C4-2B (cell line): ENCODE measurements around the gene ZNF296.

Experiments
- H3K27ac ChIP-seq: fragments of 450-650 bp; 2 replicates; pipeline ENCODE4 v1.5.1; 2017
- ZFX ChIP-seq: fragments of 450-650 bp; IDR thresholded peaks from 2 replicates; pipeline ENCODE4 v1.6.1; 2017
- TF ChIP-seq, protein P1 (sequence below): fragments of 450-650 bp; conservative IDR thresholded peaks from 2 replicates; pipeline ENCODE4 v1.5.1; 2017; ENCODE audit warnings: mild to moderate bottlenecking

Gene ZNF296

DNA sequence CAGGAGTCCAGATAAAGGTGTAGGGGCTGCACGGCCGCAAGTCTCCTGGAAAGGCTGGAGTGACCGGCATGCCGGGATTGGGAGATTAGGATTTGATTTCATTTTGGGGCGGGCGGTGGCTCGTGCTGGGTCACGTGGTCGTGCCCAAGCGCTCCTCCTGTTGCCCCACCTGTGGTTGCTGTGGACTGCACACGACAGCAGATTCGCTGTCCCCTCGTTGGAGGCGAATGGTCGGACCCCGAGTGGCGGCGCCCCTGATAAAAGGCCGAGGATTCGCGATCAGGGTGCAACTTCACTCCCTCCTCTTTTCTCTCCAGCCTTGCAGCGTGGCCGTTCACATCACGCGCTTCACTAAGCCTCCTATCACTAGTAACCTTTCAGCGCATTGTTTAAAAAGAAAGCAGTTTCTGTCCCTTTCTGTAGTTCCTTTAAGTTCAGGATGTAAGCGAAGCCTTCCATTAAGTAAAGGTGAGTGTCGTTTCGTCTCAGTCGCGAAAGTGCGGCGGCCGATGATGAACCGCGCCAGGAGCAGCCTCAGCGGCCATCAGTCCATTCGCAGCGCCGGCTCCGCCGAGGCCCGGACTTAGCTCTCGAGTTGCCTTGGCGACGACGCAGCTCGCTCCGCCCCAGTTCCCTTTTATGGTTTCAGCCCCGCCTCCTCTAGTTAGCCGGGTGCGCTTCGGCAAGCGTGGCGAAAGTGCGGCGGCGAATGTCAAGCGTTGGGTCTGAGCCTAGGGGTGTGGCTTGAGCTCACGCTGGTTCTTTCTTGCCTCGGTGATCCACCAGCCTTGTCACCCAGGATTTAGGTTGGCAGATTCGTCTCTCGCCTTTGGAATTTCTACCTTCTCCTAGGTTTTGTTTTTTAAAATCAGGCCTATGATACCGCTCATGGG lies 15.0 kb upstream of the ZNF296 start:
- peak overlapping the region; percentile 83 for H3K27ac ChIP-seq
- TF ChIP-seq ZFX: no peak
- TF ChIP-seq, protein P1, sequence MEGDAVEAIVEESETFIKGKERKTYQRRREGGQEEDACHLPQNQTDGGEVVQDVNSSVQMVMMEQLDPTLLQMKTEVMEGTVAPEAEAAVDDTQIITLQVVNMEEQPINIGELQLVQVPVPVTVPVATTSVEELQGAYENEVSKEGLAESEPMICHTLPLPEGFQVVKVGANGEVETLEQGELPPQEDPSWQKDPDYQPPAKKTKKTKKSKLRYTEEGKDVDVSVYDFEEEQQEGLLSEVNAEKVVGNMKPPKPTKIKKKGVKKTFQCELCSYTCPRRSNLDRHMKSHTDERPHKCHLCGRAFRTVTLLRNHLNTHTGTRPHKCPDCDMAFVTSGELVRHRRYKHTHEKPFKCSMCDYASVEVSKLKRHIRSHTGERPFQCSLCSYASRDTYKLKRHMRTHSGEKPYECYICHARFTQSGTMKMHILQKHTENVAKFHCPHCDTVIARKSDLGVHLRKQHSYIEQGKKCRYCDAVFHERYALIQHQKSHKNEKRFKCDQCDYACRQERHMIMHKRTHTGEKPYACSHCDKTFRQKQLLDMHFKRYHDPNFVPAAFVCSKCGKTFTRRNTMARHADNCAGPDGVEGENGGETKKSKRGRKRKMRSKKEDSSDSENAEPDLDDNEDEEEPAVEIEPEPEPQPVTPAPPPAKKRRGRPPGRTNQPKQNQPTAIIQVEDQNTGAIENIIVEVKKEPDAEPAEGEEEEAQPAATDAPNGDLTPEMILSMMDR: no peak

DNA sequence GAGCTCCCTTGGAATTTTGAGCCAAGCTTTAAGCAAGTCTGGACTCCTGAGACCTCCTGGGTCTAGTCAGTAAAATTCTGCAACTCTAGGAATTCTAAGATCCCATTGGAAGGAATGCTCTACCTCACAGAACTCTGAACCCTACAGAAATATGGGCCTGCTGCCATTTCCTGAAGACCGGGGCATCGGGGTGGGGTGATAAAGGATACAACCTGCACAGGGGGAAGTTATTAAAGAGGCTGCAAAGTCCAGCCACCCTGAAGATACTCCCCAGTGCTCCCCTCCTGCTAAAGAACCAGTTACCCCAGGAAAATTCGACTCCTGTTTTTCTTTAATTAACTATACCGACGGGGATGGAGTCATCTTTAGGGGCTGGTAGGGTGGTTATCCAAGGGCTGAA lies 14.3 kb upstream of the ZNF296 start:
- TF ChIP-seq, protein P1: no peak
- no peak for TF ChIP-seq ZFX
- H3K27ac ChIP-seq: peak overlapping the region; percentile 83

DNA sequence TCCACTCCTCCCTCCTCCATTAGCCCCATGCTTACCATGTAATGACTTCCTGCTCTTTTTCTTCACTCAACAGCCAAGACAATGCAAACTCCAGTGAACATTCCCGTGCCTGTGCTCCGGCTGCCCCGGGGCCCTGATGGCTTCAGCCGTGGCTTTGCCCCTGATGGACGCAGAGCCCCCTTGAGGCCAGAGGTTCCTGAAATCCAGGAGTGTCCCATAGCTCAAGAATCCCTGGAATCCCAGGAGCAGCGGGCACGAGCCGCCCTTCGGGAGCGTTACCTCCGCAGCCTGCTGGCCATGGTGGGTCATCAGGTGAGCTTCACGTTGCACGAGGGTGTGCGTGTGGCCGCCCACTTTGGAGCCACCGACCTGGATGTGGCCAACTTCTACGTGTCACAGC lies 13.8 kb upstream of the ZNF296 start:
- TF ChIP-seq, protein P1: no peak
- TF ChIP-seq ZFX: no peak
- peak overlapping the region; percentile 83; the same call in 1 of the 2 replicates for H3K27ac ChIP-seq

DNA sequence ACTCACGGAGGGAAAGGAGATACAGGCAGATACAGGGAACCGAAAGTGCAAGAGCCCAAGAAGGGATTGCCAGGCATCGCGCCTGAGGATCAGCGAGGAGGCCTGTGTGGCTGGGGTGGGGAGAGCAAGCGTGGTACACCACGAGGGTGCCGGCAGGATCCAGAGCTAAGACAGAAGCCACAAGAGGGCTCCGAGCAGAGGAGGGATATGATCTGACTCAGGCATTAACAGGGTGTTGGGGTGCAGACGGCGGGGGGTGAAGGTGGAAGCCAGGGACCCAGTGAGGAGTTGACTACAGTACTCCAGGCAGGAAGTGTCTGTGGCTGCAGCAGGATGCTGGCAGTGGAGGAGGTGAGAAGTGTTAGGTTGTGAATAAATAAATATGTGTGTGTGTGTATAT lies 11.3 kb upstream of the ZNF296 start:
- no peak for TF ChIP-seq ZFX
- TF ChIP-seq, protein P1: no peak
- no peak overlapping the region for H3K27ac ChIP-seq

DNA sequence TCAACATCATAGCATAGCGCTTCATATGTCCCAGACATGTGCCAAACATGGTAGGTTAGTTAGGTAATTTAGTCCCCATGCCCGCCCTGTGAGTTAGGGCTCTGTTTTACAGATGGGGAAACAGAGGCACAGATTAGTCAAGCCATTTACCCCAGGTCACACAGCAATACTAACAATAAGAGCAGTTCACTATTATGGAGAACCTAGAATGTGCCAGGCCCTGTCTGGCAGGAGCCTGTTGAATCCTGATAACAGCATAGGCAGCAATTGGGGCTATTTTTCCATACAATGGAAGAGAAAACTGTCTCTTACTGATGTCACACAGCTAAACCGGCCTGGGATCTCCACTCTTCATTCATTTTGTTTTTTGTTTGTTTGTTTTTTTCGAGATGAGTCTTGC lies 10.2 kb upstream of the ZNF296 start:
- H3K27ac ChIP-seq: no peak overlapping the region
- TF ChIP-seq, protein P1: no peak
- TF ChIP-seq ZFX: no peak

DNA sequence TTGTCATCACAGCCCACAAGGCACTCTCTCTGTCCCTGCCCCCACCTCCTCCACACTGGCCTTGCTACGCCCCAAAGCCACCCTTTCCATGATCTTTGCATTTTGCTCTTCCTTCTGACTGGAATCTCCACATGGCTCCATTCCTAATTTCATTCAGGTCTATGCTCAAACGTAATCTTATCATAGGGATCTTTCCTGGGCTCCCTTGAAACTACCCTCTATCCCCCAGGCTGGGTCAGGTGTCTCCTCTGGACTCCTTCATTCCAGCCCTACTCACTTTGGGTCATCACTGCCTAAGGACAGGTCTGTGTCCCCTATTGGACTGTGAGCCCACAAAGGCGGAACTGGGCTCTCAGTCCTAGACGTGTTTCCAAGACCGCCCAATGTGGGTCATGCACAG lies 5.9 kb upstream of the ZNF296 start:
- TF ChIP-seq, protein P1: no peak
- no peak for TF ChIP-seq ZFX
- H3K27ac ChIP-seq: no peak overlapping the region

DNA sequence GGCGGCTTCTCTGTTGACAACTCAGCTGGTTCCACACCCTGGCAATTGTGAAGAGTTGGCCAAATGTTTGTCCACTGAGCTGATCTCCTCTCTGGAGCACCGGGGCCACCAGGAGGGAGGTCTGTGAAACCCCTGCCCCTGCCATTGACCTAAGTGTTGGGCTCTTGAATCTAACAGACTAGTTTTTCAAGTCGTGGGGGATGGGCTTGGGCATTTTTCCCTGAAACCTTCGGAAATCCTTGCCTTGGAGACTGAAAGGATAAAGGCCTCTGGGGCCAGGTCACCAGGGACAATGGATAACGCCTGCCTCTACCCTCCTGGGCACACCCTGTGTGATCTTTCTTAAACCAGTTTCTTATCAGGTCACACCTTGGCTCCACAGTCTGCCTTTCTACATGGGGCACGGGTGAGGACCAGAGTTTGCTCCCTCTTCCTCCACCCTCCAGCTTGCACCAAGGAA lies 3.7 kb upstream of the ZNF296 start:
- H3K27ac ChIP-seq: peak overlapping the region; percentile 91
- no peak for TF ChIP-seq ZFX
- TF ChIP-seq, protein P1: no peak
